ENCODE measurements around the gene IL6R.

- TF ChIP-seq PPARA (CRISPR knock-in tag; IDR thresholded peaks at IDR 0.05; ENCODE audit: borderline replicate concordance), result no peak
- no peak for TF ChIP-seq GLIS3 (CRISPR knock-in tag; IDR thresholded peaks at IDR 0.05)
- no peak for TF ChIP-seq ISL1 (CRISPR knock-in tag; IDR thresholded peaks at IDR 0.05)
- no peak for TF ChIP-seq BACH2 (CRISPR knock-in tag; IDR thresholded peaks at IDR 0.05; ENCODE audit: borderline replicate concordance)
- TF ChIP-seq, protein P1, sequence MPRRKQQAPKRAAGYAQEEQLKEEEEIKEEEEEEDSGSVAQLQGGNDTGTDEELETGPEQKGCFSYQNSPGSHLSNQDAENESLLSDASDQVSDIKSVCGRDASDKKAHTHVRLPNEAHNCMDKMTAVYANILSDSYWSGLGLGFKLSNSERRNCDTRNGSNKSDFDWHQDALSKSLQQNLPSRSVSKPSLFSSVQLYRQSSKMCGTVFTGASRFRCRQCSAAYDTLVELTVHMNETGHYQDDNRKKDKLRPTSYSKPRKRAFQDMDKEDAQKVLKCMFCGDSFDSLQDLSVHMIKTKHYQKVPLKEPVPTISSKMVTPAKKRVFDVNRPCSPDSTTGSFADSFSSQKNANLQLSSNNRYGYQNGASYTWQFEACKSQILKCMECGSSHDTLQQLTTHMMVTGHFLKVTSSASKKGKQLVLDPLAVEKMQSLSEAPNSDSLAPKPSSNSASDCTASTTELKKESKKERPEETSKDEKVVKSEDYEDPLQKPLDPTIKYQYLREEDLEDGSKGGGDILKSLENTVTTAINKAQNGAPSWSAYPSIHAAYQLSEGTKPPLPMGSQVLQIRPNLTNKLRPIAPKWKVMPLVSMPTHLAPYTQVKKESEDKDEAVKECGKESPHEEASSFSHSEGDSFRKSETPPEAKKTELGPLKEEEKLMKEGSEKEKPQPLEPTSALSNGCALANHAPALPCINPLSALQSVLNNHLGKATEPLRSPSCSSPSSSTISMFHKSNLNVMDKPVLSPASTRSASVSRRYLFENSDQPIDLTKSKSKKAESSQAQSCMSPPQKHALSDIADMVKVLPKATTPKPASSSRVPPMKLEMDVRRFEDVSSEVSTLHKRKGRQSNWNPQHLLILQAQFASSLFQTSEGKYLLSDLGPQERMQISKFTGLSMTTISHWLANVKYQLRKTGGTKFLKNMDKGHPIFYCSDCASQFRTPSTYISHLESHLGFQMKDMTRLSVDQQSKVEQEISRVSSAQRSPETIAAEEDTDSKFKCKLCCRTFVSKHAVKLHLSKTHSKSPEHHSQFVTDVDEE (CRISPR knock-in tag; IDR thresholded peaks at IDR 0.05), result no peak
- no peak for TF ChIP-seq CSDC2 (CRISPR knock-in tag; IDR thresholded peaks at IDR 0.05)
- no peak for TF ChIP-seq ARNTL (CRISPR knock-in tag; IDR thresholded peaks at IDR 0.05; ENCODE audit: borderline replicate concordance, low read depth)
- no peak for TF ChIP-seq PATZ1 (CRISPR knock-in tag; IDR thresholded peaks at IDR 0.05; ENCODE audit: borderline replicate concordance)
- TF ChIP-seq, protein P2, sequence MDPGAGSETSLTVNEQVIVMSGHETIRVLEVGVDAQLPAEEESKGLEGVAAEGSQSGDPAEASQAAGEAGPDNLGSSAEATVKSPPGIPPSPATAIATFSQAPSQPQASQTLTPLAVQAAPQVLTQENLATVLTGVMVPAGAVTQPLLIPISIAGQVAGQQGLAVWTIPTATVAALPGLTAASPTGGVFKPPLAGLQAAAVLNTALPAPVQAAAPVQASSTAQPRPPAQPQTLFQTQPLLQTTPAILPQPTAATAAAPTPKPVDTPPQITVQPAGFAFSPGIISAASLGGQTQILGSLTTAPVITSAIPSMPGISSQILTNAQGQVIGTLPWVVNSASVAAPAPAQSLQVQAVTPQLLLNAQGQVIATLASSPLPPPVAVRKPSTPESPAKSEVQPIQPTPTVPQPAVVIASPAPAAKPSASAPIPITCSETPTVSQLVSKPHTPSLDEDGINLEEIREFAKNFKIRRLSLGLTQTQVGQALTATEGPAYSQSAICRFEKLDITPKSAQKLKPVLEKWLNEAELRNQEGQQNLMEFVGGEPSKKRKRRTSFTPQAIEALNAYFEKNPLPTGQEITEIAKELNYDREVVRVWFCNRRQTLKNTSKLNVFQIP (CRISPR knock-in tag; IDR thresholded peaks at IDR 0.05; ENCODE audit: borderline replicate concordance, low read depth), result no peak
- TF ChIP-seq CSRNP3 (CRISPR knock-in tag; IDR thresholded peaks at IDR 0.05), result no peak
- TF ChIP-seq, protein P3, sequence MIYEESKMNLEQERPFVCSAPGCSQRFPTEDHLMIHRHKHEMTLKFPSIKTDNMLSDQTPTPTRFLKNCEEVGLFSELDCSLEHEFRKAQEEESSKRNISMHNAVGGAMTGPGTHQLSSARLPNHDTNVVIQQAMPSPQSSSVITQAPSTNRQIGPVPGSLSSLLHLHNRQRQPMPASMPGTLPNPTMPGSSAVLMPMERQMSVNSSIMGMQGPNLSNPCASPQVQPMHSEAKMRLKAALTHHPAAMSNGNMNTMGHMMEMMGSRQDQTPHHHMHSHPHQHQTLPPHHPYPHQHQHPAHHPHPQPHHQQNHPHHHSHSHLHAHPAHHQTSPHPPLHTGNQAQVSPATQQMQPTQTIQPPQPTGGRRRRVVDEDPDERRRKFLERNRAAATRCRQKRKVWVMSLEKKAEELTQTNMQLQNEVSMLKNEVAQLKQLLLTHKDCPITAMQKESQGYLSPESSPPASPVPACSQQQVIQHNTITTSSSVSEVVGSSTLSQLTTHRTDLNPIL (CRISPR knock-in tag; IDR thresholded peaks at IDR 0.05; ENCODE audit: low read depth), result no peak
- no peak for TF ChIP-seq TCF4 (CRISPR knock-in tag; IDR thresholded peaks at IDR 0.05; ENCODE audit: borderline replicate concordance)
- TF ChIP-seq ZNF8 (CRISPR knock-in tag; IDR thresholded peaks at IDR 0.05), result no peak
- TF ChIP-seq ESRRG (CRISPR knock-in tag; IDR thresholded peaks at IDR 0.05), result no peak
These were observed 44.9 kb upstream of the IL6R start for GRCh38 chr1:154360288-154360687.

Measured in SK-N-SH treated with all-trans-retinoic acid at 6 μM for 48 hours (cell line).